ENCODE data around the gene LRCH1.

LRCH1 gene

DNA sequence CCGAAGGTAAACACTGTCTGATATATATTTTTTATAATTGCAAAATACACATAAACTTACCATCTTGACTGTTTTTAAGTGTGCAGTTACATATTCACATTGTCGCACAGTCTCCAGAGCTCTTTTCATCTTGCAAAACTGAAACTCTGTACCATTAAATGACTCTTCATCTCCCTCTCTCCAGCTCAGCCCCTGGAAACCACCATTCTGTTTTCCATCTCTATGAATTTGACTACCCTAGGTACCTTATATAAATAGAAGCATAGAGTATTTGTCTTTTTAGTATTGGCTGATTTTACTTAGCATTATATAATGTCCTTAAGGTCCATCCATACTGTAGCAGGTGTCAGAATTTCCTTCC is 45.8 kb downstream of the LRCH1 start:
- Histone ChIP-seq H3K4me3 (ENCODE audit: low read depth, low read length) (no peak overlapping the region), H3K4me1 (ENCODE audit: control insufficient read depth, insufficient read depth, low read length) (peaks cover 3% of the 10 kb centered on the region), H3K9ac (ENCODE audit: low read depth, low read length) (no peak overlapping the region), H3K36me3 (ENCODE audit: control insufficient read depth, insufficient read depth, low read length) (no peaks in the 10 kb centered on the region), H3K27me3 (ENCODE audit: control insufficient read depth, insufficient read depth, low read length) (no peaks in the 10 kb centered on the region), H3K9me3 (ENCODE audit: control insufficient read depth, insufficient read depth, low read length) (no peaks in the 10 kb centered on the region)

DNA sequence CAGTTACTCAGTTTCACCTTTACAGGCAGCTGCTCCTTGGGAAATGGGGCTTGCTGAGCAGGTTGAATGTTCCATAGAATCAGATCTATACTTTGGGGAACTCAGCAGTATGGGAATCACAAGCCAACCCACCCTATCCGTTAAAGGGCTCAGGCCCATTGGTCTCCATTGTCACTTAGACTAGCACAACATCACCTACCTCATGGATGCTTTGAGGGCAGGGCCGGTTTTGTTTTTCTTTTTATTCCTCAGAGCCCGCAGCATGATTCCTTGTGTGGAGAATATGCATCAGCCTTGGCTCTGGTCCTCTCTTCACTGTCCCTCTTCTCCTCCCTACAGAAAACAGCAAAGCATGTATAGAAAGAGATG is 48.0 kb downstream of the LRCH1 start:
- Histone ChIP-seq H3K9ac (ENCODE audit: low read depth, low read length) (no peak overlapping the region), H3K4me1 (ENCODE audit: control insufficient read depth, insufficient read depth, low read length) (no peaks in the 10 kb centered on the region), H3K27me3 (ENCODE audit: control insufficient read depth, insufficient read depth, low read length) (no peaks in the 10 kb centered on the region), H3K9me3 (ENCODE audit: control insufficient read depth, insufficient read depth, low read length) (no peaks in the 10 kb centered on the region), H3K4me3 (ENCODE audit: low read depth, low read length) (no peak overlapping the region), H3K36me3 (ENCODE audit: control insufficient read depth, insufficient read depth, low read length) (no peaks in the 10 kb centered on the region)

DNA sequence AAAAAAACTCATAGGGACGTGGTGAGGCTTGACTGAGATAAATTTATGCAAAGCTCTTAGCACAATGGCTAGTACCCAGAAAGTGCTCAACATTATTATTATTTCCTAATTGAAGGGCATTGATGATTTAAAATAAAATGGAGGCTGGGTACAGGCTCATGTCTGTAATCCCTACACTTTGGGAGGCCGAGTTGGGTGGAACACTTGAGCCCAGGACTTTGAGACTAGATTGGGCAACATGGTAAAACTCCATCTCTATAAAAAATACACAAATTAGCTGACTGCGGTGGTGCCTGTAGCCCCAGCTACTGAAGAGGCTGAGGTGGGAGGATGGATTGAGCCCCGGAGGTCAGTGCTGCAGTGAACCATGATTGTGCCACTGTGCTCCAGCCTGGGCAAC is 49.6 kb downstream of the LRCH1 start:
- Histone ChIP-seq H3K9me3 (ENCODE audit: control insufficient read depth, insufficient read depth, low read length) (no peaks in the 10 kb centered on the region), H3K36me3 (ENCODE audit: control insufficient read depth, insufficient read depth, low read length) (no peaks in the 10 kb centered on the region), H3K9ac (ENCODE audit: low read depth, low read length) (no peak overlapping the region), H3K4me3 (ENCODE audit: low read depth, low read length) (no peak overlapping the region), H3K27me3 (ENCODE audit: control insufficient read depth, insufficient read depth, low read length) (no peaks in the 10 kb centered on the region), H3K4me1 (ENCODE audit: control insufficient read depth, insufficient read depth, low read length) (no peaks in the 10 kb centered on the region)

DNA sequence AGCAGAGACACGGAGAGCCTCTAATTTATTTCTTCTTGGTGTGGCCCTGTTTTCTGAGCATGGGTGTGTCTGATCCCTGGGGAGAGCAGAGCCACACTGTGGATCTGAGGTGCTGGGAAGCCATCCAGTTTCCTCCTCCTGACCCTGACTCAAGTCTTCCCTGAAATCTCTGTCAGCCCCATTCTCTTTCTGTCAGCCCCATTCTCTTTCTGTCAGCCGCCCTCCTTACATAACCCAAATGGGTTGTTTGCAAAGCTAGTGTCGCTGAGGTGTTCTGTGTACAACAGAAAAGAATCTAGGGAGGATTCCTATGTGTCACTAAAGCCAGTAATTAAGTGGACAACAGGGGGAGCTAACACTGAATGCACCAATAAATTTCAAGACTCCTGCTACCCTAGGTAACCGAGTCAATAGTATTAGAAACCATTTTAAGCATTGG is 50.2 kb downstream of the LRCH1 start:
- Histone ChIP-seq H3K27me3 (ENCODE audit: control insufficient read depth, insufficient read depth, low read length) (no peaks in the 10 kb centered on the region), H3K4me1 (ENCODE audit: control insufficient read depth, insufficient read depth, low read length) (peaks cover 4% of the 10 kb centered on the region), H3K4me3 (ENCODE audit: low read depth, low read length) (no peak overlapping the region), H3K36me3 (ENCODE audit: control insufficient read depth, insufficient read depth, low read length) (no peaks in the 10 kb centered on the region), H3K9me3 (ENCODE audit: control insufficient read depth, insufficient read depth, low read length) (no peaks in the 10 kb centered on the region), H3K9ac (ENCODE audit: low read depth, low read length) (no peak overlapping the region)

DNA sequence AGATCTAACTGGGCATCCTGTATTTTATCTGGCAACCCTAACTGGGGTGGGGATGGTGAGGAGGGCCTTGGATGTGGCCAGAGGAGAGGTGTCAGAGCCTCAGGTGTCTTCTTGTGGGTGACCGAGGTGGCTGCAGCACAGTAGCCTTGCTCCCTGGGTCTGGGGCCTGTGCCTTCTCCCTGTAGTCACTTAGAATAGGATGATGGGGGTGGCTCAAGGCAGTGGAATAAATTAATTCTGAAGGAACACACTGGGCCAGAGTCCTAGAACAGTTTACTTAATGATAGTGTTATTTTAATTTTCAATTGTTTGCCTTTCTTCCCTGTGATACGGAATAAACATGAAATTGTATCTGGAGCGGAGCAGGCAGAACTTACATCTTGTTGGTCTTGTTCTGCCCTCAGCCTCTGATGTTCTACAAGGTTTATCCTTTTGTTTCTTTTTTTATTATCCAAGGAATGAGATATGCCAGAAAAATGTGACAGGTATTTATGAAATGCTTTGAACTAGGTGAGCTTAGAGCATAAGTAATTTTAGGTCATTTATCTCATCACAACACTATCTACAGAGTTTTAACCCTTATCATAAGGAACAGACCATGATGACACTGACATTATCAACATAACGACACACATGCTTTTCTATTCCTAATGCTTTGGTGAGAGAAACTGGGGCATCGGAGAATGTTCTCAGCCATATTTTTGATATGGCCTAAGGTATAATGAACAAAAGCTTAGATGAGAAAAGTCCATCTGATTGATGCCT is 51.4 kb downstream of the LRCH1 start:
- H3K9me3 ChIP-seq (ENCODE audit: control insufficient read depth, insufficient read depth, low read length): no peaks in the 10 kb centered on the region
- no peaks in the 10 kb centered on the region for H3K36me3 ChIP-seq (ENCODE audit: control insufficient read depth, insufficient read depth, low read length)
- H3K4me3 ChIP-seq (ENCODE audit: low read depth, low read length): no peak overlapping the region
- no peaks in the 10 kb centered on the region for H3K27me3 ChIP-seq (ENCODE audit: control insufficient read depth, insufficient read depth, low read length)
- no peak overlapping the region for H3K9ac ChIP-seq (ENCODE audit: low read depth, low read length)
- H3K4me1 ChIP-seq (ENCODE audit: control insufficient read depth, insufficient read depth, low read length): peaks cover 4% of the 10 kb centered on the region

DNA sequence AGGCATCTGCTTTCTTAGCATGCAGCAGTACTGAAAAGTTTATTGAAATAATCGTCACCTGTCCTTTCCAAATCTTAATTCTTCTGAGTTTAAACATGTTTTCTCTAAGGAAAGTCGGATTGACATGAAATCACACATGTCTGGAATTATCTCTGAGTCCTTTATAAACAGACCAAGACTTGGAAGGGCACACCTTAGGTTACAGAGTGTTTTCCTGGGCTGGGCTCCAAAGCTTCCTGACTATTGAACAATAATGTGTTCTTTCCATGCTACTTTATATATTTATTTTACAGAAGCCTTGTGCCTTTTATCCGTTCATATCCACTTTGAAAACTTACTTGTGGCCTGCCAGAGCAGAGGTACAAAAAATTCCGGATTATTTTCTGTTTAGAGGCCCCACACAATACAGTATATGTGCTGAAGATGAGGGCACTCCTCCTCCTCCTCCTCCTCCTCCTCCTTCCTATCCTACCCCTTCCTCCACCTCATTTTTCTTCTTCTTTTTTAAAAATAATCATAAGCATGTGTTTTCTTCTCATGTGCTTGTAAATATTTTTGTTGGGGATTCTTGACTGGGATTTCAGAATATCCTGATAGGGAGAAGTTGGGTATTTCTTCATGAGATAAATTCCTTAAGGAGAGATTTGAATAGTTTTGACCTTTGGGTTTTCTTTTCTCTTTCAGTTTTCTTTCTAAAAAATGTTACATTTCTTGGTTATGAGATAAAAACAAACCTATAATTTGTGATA is 52.3 kb downstream of the LRCH1 start:
- no peaks in the 10 kb centered on the region for H3K27me3 ChIP-seq (ENCODE audit: control insufficient read depth, insufficient read depth, low read length)
- peaks cover 4% of the 10 kb centered on the region for H3K4me1 ChIP-seq (ENCODE audit: control insufficient read depth, insufficient read depth, low read length)
- H3K4me3 ChIP-seq (ENCODE audit: low read depth, low read length): no peak overlapping the region
- H3K9me3 ChIP-seq (ENCODE audit: control insufficient read depth, insufficient read depth, low read length): no peaks in the 10 kb centered on the region
- no peak overlapping the region for H3K9ac ChIP-seq (ENCODE audit: low read depth, low read length)
- no peaks in the 10 kb centered on the region for H3K36me3 ChIP-seq (ENCODE audit: control insufficient read depth, insufficient read depth, low read length)

DNA sequence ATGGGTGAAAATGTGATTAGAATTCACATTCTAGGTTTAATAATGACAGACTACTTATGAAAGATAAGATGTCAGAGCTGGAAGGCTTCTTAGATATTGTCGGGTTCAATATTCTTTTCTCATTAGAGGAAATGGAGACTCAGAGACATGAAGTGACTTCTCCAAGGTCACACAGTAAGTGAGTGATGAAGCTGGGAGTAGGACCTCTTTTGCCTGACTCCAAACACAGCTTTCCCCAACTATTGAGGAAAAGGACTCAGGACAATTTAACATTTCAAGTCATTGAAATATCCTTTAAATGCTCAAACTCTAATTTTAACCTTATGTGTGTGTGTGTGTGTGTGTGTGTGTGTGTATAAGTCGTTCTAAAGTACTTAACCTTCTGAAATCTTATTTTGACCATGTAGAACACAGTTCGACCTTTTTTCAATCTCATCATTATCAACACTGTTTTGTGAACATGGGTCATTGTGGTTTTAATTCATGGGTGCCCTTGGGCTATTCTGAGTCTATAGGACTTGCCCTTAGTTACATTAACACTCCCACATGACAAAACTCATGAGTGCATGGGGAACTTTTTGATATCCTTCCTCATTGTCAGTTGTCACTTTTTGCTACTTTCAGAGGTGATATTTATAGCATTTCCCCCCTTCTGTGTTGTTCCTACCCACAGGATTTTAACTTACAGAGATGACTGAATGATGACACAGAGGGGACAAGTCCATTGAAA is 53.0 kb downstream of the LRCH1 start:
- Histone ChIP-seq H3K4me1 (ENCODE audit: control insufficient read depth, insufficient read depth, low read length) (peaks cover 4% of the 10 kb centered on the region), H3K4me3 (ENCODE audit: low read depth, low read length) (no peak overlapping the region), H3K36me3 (ENCODE audit: control insufficient read depth, insufficient read depth, low read length) (no peaks in the 10 kb centered on the region), H3K9ac (ENCODE audit: low read depth, low read length) (no peak overlapping the region), H3K9me3 (ENCODE audit: control insufficient read depth, insufficient read depth, low read length) (no peaks in the 10 kb centered on the region), H3K27me3 (ENCODE audit: control insufficient read depth, insufficient read depth, low read length) (no peaks in the 10 kb centered on the region)

DNA sequence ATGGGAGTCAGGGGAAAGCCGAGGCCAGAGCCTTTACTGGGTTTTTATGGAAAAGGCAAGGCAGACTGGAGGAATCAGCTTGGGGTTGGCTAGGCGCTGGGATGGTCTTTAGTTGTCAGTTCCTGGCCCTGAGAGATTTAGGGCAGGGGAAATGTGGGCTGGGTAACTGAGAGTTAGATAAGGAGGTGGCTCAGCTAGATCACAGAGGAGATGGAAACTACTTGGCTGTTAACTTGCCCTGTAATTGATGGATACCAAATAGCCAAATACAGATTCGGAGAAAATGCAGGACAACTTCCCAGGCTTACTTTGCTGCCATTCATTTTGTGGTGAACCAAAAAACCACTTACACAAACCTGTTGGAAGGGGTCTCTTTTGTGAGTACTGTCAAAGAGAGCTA is 54.0 kb downstream of the LRCH1 start:
- Histone ChIP-seq H3K27me3 (ENCODE audit: control insufficient read depth, insufficient read depth, low read length) (no peaks in the 10 kb centered on the region), H3K4me3 (ENCODE audit: low read depth, low read length) (no peak overlapping the region), H3K9ac (ENCODE audit: low read depth, low read length) (no peak overlapping the region), H3K36me3 (ENCODE audit: control insufficient read depth, insufficient read depth, low read length) (no peaks in the 10 kb centered on the region), H3K4me1 (ENCODE audit: control insufficient read depth, insufficient read depth, low read length) (peaks cover 4% of the 10 kb centered on the region), H3K9me3 (ENCODE audit: control insufficient read depth, insufficient read depth, low read length) (no peaks in the 10 kb centered on the region)

DNA sequence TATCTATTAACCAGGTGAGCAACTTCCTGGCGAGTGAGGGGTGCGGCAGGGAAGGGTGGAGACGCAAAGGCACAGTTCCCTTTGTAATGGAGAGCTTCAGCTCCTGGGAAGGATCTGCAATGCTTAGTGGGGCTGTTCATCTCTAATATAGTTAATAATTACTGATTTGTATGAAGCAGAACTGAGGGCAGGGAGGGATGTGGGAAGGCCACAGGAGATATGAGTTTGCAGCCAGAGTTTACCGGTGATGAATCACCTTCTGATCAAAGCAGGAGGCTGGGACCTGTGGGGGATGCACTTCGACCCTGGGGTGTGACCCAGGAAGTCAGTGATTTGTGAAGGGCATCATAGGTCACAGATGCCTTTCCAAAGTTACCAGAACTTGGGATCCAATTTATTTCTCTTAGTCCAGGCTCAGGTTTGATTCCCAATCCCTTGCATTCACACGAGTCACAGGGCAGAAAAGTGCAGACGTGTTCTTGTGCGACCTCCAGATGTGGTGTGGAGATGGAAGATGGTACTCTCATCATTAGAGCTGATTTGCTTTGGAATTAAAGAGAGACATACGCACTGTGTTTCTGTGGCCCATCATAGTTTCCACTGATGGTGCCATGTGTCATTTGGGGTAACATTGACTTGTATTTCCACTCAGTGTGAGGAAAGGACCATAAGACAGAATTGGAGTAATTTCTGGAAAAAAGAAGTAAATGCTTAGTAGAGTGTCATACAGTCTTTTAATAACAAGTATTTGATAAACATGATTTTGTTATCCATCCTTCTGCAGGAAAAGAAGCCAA is 55.0 kb downstream of the LRCH1 start:
- Histone ChIP-seq H3K4me3 (ENCODE audit: low read depth, low read length) (no peak overlapping the region), H3K9me3 (ENCODE audit: control insufficient read depth, insufficient read depth, low read length) (no peaks in the 10 kb centered on the region), H3K4me1 (ENCODE audit: control insufficient read depth, insufficient read depth, low read length) (peaks cover 4% of the 10 kb centered on the region), H3K27me3 (ENCODE audit: control insufficient read depth, insufficient read depth, low read length) (no peaks in the 10 kb centered on the region), H3K9ac (ENCODE audit: low read depth, low read length) (no peak overlapping the region), H3K36me3 (ENCODE audit: control insufficient read depth, insufficient read depth, low read length) (no peaks in the 10 kb centered on the region)

DNA sequence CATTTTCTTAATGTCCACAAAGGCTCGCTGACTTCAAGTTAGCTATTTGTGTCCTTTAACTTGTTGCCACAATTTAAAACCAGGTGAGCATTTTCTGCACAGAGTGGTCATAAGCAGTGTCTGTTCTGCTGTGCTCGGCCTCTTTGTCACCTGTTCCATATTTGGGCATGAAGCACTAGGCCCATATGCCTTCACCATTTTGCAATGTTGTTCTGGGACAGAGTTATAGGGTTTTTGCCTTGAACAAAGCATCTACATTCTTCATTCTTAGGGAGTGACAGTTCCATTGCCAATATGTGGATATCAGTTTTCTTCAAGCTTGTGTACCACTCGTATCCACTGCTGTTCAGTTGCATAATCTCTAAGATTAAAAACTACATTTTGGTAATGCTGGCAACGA is 56.1 kb downstream of the LRCH1 start:
- H3K27me3 ChIP-seq (ENCODE audit: control insufficient read depth, insufficient read depth, low read length): no peaks in the 10 kb centered on the region
- no peak overlapping the region for H3K4me3 ChIP-seq (ENCODE audit: low read depth, low read length)
- H3K36me3 ChIP-seq (ENCODE audit: control insufficient read depth, insufficient read depth, low read length): no peaks in the 10 kb centered on the region
- no peak overlapping the region for H3K9ac ChIP-seq (ENCODE audit: low read depth, low read length)
- peaks cover 4% of the 10 kb centered on the region for H3K4me1 ChIP-seq (ENCODE audit: control insufficient read depth, insufficient read depth, low read length)
- no peaks in the 10 kb centered on the region for H3K9me3 ChIP-seq (ENCODE audit: control insufficient read depth, insufficient read depth, low read length)

DNA sequence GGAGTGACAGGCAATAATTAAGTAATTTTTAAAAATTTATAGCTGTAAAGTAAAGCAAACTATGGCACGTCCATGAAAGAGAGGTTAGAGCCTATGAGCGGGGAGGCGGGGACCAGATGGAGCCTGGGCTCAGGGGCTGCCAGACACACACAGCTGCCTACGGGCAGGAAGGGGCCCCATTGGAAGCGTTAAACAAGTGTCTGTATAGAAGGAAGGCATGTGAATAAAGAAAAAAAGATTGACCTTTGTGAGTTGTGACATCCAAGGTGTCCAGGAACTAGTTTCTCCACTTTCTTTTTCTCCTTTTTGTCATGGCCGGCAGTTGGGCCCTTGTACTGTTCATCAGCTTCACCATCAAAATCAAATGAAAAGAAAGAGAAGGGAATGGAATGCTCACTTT is 56.8 kb downstream of the LRCH1 start:
- no peaks in the 10 kb centered on the region for H3K9me3 ChIP-seq (ENCODE audit: control insufficient read depth, insufficient read depth, low read length)
- H3K4me3 ChIP-seq (ENCODE audit: low read depth, low read length): no peak overlapping the region
- H3K27me3 ChIP-seq (ENCODE audit: control insufficient read depth, insufficient read depth, low read length): no peaks in the 10 kb centered on the region
- no peaks in the 10 kb centered on the region for H3K36me3 ChIP-seq (ENCODE audit: control insufficient read depth, insufficient read depth, low read length)
- H3K4me1 ChIP-seq (ENCODE audit: control insufficient read depth, insufficient read depth, low read length): peaks cover 4% of the 10 kb centered on the region
- H3K9ac ChIP-seq (ENCODE audit: low read depth, low read length): no peak overlapping the region

Measured in iPS-15b (cell line).